Measurements from ENCODE around the gene PSMA6.
"Not testable (repeated sequence)": the region's sequence is repeated elsewhere in the genome, so short reads cannot be mapped to it uniquely, and the experiment has no call there.

The PSMA6 gene

DNA sequence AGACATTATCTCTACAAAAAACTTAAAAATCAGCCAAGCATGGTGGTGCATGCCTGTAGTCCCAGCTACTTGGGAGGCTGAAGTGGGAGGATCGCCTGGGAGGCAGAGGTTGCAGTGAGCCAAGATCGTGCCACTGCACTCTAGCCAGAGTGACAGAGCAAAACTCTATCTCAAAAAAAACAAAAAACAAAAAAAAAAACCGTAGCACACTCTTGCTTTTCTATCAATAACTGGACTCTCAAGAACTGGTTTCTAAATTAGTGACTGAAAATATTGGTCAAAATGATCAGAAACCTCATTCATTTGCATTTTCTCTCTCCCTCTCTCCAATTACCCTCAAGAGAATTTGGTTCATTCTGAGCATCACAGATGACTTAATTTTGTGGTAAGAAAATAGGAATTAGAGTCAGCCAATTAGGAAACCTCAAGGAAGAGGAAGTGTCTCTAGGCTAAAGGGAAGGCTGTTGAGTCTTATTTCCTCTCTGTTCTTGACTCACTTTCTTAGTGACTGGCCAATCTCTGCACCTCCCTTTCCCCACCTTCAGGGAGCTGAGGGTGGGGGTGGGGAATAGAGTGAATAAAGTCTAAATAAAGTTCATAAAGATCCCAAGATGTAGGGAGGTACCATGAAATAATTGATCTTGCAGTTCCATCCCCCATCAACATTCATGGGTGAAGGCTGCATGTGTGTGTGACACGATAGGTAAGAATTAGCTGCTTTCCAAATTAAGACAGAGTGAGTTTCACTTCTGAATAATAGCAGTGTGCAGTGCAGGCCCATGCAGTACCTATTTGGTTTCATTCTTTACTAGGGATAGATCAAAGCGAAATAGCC is 6.8 kb upstream of the PSMA6 start:
- DNase-seq (ENCODE audit: low read depth in 3 of 3): no peak

DNA sequence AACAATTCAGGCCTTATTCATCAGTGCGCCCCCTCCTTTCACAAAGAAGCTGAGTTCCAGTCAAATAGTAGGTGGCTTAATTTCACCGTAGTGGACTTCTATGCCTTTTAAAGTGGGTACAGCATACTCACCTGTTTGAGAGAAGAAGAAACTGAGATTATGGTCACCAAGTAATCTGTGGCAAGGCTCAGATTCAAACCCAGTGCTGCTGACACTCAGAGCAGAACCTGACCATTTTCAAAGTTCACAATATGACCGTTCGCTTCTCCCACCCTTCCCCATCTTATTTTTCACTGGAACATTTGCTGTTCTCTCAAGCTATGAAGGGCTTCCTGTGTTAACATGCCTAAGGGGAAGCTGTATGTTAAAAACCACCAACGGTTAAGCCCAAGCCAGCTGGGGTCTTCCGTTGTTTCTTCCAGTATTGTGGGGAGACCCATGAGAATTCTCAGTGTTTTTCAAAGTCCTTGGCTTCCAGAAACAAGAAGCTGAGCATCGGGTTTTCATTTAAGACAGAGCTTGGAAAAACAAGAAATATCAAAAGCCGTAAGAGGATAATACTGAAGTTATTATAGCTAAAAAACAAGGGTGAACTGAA is 6.1 kb upstream of the PSMA6 start:
- no peak for DNase-seq (ENCODE audit: low read depth in 3 of 3)

DNA sequence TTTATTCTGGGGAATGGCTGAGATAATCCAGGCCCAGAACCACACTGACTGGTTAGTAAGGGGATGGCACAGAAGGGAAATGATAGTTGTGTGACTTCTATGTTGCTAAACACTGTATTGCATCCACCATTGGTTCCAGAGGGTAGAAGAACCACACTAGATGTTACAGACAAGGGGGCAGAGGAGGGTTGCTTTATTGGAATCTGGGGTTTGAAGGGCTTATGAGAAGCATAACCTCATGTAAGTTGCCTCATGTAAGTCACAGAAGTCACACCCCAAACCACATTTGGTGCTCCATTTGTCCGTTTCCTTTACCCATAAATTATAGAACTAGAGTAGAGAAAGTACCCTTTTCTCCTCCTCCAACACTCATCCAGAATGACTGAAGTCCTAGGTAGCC is 5.5 kb upstream of the PSMA6 start:
- DNase-seq (ENCODE audit: low read depth in 3 of 3): no peak

DNA sequence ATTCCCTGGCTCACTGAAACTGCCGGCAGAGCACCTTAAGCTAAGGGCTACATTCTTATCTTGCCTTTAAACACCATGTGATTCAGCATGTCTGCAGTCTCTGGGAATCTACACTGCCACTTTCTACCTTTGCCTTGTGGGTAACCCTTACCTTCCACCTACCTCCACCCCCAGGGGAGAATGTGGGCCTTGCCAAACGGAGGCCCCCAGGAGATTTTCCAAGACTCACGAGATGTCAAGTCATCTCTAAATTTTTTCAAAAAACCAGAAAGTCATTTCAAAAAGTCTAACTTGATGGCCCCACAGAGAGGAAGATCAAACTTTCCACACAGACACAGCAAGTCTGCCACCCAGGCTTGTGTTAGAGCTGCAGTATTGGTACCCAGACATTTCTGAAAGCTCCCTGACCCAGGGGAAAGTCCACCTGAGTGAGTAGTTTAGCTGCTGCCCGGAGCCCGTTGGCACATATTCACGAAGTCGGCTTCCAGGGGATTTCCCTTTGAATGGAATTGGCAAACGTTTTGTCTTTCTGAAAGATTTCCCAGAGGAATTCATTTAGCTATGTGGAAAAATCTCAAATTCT is 4.7 kb upstream of the PSMA6 start:
- DNase-seq (ENCODE audit: low read depth in 3 of 3): peak in 1 of 3 experiments; percentile 23

DNA sequence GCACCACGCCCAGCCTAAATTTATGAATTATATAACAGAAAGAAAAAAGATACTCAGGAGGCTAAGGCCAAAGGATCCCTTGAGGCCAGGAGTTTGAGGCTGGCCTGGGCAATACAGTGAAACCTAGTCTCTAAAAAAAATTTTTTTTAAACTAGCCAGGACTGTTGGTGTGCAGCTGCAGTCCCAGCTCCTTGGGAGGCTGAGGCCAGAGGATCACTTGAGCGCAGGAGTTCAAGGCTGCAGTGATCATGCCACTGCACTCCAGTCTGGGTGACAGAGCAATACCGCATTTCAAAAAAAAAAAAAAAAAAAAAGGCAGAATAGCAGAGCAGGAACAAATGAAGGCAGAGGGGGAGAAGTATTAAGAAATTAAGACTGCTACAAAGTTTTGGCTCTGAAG is 2.6 kb upstream of the PSMA6 start:
- DNase-seq (ENCODE audit: low read depth in 3 of 3): no peak

DNA sequence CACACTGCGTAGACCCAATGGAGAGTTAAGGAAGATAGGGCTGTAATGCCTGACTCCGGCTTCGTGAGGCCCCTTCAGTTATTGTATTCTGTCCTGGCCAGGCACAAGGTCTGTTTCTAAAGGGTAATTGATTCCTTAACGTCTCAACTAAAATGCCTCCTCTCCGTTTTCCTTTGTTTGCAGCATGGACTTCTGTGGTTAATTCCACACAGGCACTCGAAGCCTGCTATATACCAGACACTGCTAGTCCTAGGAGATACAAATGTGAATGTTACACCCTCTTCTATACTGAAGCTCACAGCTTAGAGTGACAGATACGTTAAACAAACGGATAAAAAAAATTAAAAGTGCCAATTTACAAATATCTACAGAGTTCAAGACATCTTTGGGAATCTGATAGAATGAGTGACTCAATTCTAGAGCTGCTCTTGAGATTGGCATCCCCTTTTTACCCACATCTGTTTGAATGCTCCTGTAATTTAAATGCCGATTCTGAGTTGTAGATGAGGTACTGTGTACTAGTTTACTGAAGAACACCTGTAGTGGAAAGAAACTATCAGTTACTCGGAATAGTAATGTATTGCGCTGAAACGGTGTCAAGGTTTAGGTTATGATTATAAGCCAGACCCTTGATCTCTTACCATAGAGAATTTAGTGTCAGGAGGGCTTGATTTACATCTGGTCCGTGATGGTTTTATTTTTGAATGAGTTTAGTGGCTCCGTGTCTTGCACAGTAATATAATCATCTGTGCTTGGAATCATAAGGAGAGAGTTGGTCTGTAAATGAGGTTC is 784 bp downstream of the PSMA6 start:
- DNase-seq (ENCODE audit: low read depth in 3 of 3): no peak

DNA sequence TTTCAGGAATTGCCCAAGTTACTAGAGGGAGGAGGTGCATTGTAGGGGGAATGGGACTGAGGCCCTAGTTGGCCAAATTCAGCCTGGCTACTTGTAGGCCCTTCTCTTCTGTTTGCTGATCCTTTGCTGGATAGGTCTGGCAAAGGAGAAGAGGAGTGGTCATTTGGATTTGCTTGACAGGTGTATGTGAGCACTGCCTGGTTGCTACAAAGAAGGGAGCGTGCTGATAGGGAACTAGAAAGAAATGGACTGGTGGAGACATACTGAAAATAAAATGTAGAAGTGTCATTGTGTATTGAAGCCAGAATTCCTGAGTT is 3.6 kb downstream of the PSMA6 start:
- DNase-seq (ENCODE audit: low read depth in 3 of 3): no peak

DNA sequence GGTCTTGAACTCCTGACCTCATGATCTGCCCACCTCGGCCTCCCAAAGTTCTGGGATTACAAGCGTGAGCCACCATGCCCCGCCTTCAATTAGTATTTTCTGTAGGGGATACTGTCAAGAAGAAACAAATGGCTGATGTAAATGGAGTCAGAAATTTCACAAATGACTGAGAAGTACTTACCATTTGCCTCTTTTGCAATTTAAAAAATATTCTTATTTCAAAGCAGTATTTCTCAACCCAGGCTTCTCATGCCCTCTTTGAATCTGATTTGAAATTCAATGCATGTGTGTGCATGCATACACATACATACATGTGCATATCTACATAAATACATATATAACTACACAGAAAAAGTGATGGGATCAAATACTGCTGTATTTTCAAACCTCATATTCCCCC is 4.4 kb downstream of the PSMA6 start:
- no peak for DNase-seq (ENCODE audit: low read depth in 3 of 3)

DNA sequence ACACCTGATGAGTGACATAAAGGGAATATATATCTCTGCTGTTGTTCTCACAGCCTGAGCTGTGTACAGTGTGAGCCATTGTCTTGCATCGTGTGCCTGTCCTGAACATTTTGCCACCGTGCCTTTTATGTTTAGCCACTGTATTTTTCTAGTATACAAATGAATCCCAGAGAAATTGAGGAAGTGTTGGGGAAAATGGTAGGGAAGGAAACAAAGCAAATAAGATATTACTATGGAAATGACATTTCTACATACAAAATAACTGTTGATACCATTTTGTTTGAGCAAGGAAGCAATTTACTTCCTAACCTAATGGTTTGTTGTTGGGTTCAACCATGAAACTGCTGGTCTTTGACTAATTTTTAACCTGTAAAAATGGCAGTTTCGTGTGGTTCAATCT is 5.5 kb downstream of the PSMA6 start:
- DNase-seq (ENCODE audit: low read depth in 3 of 3): no peak

DNA sequence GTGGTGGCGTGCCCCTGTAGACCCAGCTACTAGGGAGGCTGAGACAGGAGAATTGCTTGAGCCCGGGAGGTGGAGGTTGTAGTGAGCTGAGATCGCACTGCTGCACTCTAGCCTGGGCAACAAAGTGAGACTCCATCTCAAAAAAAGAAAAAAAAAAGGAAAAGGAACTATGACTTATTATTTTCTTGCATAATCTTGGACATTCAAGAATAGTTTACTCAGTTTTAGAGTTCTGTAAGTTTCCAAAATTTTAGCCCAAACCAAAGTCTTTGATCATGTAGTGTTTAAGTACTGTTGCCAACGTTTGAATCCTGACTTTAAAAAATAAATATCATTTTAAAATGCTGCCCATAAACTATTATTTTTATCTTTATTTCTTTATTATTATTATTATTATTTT is 6.2 kb downstream of the PSMA6 start:
- no peak for DNase-seq (ENCODE audit: low read depth in 3 of 3)

DNA sequence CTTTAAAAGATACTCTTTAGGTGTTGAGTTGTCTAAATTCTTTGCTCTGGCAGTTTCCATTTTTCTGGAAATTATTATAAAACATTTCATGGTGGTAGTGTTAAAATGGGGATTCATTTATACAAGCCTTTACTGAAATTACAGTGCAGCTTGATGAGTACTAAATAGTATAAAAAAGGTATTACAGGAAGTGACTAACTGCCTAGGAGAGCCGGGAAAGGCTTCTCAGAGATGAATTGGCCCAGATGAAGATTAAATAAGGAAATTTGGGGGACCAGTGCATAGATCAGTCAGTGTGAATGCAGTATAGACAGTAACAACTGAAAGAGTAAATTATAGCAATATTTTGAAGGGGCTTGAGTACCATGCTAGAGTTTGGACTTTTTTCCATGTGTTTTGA is 7.5 kb downstream of the PSMA6 start:
- no peak for DNase-seq (ENCODE audit: low read depth in 3 of 3)

DNA sequence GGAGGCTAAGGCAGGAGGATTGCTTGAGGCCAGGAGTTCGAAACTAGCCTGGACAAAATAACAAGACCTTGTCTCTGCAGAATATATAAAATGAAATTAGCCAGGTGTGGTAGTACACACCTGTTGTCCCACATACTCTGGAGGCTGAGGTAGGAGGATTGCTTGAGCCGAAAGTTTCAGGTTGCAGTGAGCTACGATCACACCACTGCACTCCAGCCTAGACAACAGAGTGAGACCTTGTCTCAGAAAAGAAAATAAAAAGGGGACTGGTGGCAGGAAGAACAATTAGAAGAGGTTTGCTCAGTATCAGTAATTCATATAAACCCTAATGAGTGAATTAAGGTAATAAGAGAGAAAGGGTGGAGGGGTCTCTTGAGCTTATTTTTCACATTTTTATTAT is 8.0 kb downstream of the PSMA6 start:
- no peak for DNase-seq (ENCODE audit: low read depth in 3 of 3)

DNA sequence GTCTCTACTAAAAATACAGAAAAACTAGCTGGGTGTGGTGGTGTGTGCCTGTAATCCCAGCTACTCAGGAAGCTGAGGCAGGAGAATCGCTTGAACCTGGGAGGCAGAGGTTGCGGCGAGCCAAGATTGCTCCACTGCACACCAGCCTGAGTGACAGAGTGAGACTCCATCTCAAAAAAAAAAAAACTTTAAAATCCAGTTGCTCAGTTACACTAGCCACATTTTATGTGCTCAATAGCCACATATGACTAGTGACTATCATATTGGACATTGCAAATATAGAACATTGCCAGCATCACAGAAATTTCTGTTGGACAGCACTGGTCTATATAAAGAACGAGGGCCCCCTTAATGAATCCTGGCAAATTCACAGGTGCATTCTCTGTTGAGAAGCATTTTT is 9.2 kb downstream of the PSMA6 start:
- DNase-seq (ENCODE audit: low read depth in 3 of 3): not testable (repeated sequence)

DNA sequence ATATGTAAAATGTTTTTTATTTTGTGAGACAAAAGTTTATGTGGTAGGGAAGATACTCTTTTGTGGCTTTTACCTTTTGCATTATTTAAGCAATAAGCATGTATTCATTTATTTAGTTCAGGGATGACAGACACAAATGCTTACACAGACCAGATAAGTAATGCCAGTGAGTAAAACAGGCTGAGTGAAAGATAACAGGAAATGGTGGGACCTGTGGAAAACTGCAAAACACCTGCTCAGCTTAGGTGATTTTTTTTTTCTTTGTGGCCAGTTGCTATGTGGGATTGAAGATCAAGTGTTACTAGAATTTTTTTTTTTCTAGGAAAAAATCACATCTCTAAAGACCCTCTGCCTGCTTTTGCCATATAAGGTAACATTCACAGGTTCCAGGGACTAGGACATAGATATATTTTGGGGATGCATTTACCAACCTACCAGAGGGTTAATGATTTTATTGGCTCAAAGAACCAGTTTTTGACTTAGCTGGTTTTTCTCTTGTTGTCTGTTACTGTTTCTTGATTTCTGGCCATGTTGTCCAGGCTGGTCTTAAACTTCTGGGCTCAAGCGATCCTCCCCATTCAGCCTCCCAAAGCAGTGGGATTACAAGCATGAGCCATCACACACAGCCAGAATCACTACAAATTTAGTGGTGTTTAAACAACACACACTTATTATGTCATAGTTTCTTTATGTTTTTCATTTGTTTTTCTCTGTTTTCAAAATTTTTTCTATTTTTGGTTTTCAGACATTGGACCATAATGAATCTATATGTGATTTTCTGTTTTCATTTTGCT is 9.8 kb downstream of the PSMA6 start:
- no peak for DNase-seq (ENCODE audit: low read depth in 3 of 3)

DNA sequence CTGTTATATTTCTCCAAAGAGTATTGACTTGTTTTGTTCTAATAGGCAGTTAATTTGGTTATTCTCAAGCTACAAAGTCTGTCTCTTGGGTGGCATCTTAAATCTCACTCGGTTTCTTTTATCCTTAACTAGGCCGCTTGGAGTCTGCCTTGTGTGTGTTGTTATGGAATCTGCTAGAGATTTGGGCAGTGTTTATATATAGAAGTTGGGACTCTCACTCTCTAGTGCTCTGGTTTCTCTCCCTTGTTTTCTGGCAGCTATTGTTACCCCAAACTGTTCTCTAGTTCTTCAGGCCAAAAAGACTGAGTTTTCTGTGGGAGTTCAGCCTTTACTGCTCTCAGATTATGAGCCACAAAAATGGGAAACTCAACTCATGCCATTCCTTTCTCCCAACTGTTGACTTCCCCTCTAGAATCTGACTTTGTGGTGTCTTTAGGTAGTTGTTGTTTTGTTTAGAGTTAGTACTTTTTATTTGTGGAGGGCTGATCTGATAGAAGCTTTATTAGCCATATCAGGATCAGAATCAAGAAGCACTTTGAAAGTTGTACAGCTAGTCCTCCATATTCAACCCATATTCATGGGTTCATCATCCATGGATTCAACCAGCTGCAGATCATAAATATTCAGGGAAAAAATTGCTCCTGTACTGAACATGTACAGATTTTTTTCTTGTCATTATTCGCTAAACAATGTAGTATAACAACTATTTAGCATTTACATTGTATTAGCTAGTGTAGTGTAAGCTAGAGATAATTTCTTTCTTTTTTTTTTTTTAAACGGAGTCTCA is 11.2 kb downstream of the PSMA6 start:
- DNase-seq (ENCODE audit: low read depth in 3 of 3): no peak

DNA sequence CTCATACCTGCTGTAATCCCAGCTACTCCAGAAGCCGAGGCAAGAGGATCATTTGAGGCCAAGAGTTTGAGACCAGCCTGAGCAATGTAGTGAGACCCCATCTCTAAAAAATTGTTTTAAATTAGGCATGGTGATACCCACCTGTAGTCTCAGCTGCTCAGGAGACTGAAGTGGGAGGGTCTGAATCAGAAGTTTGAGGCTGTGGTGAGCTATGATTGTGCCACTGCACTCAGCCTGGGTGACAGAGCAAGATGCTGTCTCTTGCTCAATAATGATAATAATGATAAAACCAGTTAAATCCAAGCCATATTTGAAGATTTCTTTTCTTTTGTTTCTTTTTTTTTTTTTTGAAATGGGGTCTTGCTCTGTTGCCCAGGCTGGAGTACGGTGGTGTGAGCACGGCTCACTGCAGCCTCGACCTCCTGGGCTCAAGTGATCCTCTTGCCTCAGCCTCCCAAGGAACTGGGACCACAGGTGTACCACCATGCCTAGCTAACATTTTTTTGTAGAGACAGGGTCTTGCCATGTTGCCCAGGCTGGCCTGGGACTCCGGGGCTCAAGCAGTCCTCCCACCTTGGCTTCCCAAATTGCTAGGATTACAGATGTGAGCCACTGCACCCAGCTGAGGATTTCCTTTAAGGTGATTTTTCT is 12.8 kb downstream of the PSMA6 start:
- no peak for DNase-seq (ENCODE audit: low read depth in 3 of 3)

DNA sequence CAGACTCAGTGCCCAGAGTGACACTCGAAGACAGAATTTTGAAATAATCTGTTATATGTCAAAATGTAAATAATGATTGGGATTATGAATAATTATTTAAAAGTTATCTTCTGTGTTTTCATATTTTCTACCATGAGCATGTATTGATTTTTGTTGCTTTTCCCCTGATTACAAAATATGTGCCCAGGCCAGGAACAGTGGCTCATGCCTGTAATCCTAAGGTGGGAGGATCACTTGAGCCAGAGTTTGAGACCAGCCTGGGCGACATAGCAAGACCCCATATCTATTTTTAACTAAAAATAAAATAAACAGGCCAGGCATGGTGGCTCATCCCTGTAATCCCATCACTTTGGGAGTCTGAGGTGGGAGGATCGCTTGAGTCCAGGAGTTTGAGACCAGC is 13.5 kb downstream of the PSMA6 start:
- no peak for DNase-seq (ENCODE audit: low read depth in 3 of 3)

DNA sequence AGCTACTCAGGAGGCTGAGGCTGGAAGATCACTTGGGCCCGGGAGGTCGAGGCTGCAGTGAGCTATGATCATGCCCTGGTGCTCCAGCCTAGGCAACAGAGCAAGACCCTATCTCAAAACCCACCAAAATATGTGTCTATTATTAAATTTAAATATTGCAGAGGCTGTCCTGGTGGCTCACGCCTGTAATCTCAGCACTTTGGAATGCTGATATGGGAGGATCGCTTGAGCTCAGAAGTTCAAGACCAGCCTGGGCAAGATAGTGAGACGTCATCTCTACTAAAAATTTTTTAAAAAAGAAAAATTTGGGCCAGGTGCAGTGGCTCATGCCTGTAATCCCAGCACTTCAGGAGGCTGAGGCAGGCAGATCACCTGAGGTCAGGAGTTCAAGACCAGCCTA is 13.9 kb downstream of the PSMA6 start:
- no peak for DNase-seq (ENCODE audit: low read depth in 3 of 3)

DNA sequence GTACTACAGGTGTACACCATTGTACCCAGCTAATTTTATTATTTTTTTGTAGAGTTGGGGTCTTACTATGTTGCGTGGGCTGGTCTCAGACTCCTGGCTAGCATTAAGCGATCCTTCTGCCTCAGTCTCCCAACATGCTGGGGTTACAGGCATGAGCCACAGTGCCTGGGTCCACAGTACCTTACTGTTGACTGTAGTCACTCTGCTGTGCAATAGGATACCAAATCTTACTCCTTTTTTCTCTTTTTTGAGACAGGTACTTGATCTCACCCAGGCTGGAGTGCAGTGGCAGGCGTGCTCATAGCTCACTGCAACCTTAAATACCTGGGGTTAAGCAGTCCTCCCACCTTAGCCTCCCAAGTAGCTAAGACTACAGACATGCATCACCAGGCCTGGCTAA is 25.6 kb downstream of the PSMA6 start:
- no peak for DNase-seq (ENCODE audit: low read depth in 3 of 3)

DNA sequence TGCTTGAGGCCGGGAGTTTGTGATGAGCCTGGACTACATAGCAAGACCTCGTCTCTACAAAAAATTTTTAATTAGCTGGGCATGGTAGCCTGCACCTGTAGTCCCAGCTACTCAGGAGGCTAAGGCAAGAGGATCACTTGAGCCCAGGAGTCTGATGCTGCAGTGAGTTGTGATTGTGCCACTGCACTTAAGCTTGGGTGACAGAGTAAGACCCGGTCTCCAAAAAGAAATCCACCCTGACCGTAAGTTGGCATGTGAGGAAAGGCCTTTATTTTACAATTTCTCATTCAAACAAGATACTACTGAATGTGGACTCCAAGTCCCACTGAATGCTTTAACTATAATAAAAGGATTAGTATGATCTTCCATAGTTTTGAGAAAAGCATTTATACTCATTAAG is 27.3 kb downstream of the PSMA6 start:
- no peak for DNase-seq (ENCODE audit: low read depth in 3 of 3)

DNA sequence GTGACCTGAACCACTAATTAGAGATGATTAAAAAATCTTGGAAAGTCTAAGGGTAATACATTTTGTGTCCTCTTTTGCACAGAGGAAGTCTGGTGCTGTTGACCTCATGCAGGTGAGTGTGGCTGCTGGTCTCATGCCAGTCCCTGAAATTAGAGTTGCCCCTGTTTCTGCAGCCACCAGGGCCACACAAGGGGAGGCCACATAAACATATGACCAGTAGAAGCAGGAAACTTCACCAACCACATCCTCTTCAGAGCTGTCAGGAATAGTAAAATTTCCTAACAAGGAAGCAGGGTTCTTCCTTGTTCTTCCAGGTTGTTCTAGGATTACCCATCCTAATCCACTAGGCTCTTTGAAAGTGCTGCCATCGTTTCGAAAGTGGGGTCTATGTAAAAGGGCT is 28.3 kb downstream of the PSMA6 start:
- no peak for DNase-seq (ENCODE audit: low read depth in 3 of 3)
